NCI-H2196 (cell line): ENCODE data around the gene CDK18.

Source experiments
- DNase-seq: peaks from one replicate; lab custom pipeline; 2025; ENCODE audit not compliant: unreplicated experiment; lab: John Stamatoyannopoulos, UW

Gene CDK18

DNA sequence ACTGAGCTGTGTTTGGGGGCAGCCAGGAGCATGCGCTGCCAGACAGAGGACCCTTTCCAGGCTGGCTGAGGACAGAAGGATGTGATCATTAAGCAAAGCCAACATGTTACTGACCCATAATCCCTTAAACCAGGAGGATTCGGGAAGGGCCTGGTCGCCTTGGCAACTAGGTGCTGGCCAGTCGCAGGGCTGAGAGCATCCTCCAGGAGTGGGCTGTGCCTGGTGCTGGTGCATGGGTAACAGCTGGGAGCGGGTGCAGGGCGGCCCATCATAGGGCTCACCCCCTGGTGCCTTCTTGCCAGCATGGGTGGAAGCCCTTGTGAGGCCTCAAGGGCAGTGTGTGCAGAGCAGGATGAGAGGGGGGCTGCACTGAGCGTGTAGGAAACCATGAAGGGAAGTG, 17.2 kb downstream of the CDK18 start:
- no peak for DNase-seq

DNA sequence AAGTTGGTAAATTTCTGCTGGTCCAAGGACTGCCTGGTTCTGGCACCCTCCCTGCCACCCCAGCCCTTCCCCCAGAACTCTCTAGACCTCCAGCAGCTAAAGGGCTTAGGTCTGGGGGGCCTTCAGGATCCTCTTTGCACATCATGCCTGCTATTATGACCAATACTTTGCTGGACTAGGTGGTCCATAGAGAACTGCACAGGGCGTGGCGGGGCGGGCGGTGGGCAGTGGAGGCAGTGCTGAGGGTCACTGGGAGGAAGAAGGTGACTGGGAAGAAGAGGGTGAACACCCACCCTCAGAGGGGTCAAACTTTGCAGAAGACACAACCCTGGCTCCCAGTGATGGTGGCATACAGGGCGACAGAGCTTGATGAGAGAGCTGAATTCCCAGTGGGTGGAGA, 18.2 kb downstream of the CDK18 start:
- no peak for DNase-seq

DNA sequence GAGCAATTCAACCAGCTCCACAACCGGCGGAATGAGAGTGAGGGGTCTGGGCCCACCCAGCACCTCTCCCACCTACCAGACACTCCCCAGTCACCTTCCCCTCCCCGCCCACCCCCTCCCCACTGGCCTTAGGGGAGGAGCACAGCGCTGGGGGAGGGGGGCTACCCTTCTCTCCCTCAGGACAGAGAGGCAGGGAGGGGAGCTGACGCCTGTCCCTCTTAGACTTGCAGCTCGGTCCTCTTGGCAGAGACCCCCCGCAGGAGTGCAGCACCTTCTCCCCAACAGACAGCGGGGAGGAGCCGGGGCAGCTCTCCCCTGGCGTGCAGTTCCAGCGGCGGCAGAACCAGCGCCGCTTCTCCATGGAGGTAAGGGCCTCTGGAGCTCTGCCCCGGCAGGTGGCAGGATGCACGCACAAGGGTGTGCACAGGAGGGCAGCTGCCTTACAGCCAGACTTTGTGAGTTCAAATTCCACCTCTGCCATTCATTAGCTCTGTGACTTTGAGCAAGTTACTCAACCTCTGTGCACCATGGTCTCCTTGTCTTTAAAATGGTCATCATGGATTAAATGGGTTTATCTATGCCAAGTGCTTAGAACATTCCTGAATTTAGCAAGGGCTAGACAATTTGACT, 18.9 kb downstream of the CDK18 start:
- no peak for DNase-seq

GRCh38 chr1:205523891-205524793, 19.7 kb downstream of the CDK18 start:
- peak; percentile 89 for DNase-seq

DNA sequence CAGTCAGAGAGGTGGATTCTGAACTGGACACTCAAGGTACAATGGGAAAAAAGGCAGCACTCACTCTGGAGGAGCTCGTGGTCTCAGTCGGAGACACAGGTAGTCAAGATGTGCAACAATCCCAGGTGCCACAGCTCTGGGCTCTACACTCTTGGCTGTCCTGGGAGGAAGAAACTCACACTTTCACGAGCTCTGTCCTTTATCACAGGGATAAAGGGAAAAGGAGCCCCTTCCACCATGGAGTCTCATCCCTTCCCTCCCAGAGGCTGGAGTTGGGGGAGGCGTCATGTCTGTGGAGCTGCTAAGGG, 20.3 kb downstream of the CDK18 start:
- DNase-seq, result no peak

DNA sequence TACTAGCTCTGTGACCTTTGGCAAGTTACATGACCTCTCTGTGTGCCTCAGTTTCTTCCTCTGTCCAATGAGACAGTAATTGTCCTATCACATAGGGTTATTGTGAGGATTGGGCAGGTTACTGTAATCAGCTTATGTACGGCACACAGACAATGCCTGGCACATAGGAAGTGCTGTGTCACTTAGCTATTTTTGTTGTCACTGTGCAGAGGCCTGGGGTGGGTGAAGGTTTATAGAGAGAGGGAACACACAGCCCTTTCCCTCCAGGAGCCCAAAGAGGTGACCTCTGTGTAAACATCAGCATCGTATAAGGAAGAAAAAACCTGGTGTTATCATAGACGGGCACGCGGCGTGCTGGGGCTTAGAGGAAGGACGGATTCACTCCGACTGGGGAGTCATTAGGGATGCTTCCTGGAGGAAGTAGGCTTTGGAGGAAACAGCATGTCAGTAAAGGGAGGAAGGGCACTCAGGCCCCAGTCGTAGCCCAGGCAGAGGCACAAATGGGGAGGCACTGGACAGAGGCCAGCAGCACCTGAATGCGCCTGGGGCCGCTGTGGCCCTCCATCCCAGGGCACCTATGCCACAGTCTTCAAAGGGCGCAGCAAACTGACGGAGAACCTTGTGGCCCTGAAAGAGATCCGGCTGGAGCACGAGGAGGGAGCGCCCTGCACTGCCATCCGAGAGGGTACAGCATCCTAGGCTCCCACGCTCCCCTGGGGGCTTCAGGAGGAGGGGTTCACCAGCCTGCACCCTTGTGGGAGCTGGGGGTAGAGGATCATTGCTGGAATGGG, 21.2 kb downstream of the CDK18 start:
- no peak for DNase-seq

DNA sequence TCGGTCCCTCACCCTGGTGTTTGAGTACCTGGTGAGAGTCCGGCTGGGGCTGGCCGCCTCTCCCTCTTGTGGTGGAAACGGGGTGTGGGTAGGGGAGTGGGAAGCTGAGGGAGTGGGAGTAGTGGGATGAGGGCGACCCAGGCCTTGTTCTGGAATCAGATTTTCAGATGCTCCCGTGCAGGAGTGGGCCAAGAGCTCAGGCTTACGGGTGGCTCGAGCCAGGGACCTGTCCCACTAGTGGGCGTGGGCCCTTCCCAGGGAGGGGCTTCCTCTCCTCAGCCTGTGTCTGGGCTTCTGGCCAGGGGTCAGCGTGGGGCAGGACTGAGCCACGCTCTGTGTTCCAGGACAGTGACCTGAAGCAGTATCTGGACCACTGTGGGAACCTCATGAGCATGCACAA, 22.0 kb downstream of the CDK18 start:
- no peak for DNase-seq

- DNase-seq, result no peak
These were observed 23.5 kb downstream of the CDK18 start for GRCh38 chr1:205527931-205528330.

- DNase-seq, result no peak
These were observed 24.0 kb downstream of the CDK18 start for GRCh38 chr1:205528446-205528886.

DNA sequence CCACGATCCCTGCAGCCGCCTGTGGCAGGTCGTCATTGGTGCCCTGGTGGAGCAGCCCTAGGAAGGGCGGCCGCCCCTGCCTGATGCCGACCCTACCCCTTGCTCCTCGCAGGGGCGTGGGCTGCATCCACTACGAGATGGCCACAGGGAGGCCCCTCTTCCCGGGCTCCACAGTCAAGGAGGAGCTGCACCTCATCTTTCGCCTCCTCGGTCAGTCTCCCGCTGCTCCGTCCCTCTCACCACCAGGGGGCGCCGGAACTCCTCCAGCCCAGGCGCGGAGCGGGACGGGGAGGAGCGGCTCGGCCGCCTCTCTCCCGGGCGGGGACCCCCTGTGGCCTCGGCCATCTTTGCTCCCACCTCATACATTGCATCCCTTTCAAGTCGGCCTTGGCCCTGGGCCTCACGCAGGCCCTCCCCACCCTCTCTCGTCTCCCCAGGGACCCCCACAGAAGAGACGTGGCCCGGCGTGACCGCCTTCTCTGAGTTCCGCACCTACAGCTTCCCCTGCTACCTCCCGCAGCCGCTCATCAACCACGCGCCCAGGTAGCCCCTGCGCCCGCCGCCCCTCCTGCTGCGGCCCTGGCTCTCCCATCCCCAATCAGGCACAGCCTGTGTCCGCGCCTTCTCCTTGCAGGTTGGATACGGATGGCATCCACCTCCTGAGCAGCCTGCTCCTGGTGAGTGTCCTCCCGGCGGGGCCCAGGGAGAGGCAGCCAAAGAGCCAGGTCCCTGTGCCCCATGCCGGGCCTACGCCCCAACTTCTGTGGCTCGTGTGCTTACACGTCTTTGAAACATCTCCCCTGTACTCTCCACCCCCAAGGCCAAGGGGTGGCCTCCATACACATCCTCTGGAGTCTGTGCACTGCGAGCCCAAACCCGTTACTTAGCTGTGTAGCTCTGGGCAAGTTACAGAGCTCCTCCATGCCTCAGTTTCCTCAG, 24.7 kb downstream of the CDK18 start:
- DNase-seq, result peak; percentile 90

- DNase-seq, result no peak
These were observed 25.6 kb downstream of the CDK18 start for GRCh38 chr1:205530116-205530515.

GRCh38 chr1:205531191-205532025, 26.9 kb downstream of the CDK18 start:
- no peak for DNase-seq

DNA sequence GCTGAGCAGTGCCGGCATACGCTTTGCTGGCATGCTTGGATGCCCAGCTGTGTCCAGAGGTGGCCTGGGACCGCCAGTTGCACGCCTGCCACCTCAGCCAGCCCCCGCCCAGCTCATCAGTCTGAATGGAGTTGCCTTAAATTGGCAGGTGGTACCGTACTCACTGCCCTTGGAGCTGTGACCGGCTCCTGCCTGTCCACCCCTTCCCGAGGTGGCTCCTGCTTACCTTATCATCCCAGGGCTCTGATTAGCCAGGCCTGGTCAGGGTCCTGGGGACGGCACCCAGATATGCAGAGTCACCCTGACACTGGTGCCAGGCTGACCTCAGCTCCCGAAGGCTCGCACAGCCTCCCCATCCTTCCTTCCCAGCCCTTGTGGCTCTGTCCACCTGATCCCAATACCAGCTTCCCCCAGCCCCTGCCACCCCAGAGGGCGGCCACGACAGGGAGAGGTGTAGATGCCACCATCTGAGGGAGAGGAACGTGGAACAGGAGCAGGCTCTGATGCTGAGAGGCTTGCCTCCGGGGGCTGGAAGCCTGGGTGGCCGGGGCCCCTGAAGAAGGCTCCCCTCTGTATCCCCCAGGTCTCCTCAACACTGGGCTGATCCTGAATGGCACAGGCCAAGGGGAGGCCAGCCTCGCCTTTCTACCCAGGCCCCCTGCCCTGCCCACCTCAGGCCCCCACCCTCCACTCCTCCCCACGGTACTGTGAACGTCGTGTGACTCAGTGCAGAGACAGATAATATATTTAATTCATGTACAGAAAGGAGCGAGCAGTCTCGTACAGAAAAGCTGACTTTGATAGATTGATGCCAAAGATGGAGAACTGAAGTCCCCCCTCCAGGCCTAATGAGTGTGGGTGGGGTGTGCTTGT, 27.8 kb downstream of the CDK18 start:
- DNase-seq, result no peak

DNA sequence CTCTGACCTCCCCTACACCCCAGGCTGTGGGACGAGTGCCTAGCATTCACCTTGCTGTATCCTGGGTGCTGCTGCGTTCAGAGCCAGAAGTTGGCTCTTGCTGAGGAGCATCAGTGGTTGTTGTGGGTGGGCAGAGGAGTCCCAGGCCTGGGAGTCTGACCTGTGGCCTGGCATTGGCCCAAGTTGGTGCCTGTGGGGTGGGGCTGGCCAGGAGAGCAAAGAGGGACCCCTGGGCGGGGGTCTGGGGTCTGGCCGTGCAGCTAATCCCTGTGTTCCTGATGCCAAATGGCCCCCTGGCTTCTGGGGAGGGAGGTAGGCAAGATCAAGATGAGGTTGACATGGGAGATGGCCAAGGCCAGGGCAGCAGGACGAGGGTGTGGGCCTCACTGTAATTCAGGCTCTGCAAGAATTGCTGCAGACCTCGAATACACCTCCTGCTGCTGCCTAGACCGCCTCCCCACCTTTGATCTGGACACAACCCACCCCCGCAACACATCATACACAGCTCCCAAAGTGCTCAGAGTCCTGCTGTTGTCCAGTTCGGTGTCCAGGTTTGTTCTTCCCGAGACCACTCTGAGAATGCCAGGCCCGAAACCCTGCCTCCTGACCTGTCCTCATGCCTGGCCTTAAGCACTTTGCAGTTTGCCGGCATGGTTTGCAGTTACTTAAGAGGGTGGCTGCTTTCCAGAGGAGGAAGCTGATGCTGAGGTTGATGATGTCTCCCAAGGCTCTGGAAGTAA, 28.7 kb downstream of the CDK18 start:
- DNase-seq, result no peak

DNA sequence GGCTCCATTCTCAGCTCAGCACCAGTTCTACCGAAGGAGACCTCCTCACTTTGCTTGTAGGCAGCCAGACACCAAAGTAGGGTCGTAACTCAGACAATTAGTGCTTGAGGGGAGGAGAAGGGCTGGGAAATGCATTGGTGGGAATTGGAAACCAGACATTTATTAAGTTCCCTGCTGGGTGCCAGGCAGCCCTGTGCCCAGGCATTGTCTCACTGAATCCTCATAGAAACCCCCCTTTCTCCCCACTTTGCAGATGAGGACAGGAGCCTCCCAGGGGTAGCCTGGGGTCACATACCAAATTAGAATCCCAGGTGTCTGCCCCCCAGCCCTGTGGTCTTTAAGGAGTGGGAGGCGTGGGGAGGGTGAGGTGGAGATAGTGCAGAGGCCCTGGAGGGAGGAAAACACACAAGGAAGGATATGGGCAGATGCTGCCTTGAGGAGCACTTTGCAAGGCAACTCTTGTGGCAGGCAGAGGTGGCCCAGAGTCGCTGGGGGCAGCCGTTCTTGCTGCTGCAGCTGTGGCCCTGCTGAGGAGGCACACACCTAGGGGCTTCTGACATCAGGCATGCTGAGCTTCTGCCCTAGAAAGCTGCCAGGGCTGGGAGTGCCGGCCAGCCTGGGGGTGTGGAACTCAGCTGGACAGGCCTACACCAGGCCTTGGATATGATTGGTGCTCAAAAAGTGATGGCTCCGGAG, 29.4 kb downstream of the CDK18 start:
- no peak for DNase-seq

DNA sequence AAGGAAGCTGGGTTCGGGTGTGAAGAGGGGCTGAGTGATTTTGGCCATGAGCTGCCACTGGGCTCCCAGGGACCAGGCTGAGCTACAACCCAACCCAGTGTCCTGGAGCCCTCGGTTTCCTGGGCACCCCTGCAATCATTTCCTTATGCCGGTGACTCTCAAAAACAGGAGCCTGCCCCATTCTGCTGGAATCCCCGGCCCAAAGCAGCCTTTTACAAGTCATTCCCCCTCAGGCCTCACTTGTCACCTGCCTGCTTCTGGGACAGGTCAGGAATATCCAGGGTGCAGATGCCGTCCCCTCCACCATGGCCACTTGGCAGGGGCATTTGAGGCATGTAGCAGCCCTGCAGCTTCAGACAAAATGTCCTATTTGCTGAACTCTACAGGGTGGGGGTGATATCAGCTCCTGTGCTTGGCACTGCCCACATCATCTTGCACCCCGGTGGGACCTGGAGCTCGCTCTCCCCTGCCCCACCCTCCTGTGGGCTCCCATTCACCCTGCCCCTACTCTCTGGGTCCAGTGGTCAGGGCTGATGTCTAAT, 30.0 kb downstream of the CDK18 start:
- DNase-seq, result no peak

GRCh38 chr1:205535096-205535495, 30.6 kb downstream of the CDK18 start:
- no peak for DNase-seq
